ENCODE results near the gene XG.
"Not testable (repeated sequence)": the region's sequence is repeated elsewhere in the genome, so short reads cannot be mapped to it uniquely, and the experiment has no call there.

XG gene

GRCh38 chrX:2781698-2782097 is 29.9 kb downstream of the XG start:
- no peak for DNase-seq

DNA sequence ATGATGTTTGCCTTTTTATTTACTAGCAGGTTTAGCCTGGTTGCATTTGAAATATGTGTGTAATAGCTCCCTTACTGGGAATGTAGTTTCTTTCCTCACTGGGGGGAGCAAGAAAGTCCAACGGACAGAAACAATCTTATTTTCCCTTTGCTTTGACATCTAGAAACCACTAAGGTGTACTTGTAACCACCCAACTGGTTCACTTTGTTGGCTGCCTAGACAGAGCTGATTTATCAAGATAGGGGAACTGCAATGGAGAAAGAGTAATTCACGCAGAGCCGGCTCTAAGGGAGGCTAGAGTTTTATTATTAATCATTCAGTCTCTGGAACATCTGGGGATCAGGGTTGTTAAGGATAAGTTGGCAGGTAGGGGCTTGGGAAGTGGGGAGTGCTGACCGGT is 30.3 kb downstream of the XG start:
- DNase-seq, result no peak

- DNase-seq, result no peak
Observed at GRCh38 chrX:2782778-2783177, 30.9 kb downstream of the XG start.

GRCh38 chrX:2784026-2784425 is 32.2 kb downstream of the XG start:
- no peak for DNase-seq

GRCh38 chrX:2785538-2785937 is 33.7 kb downstream of the XG start:
- no peak for DNase-seq

DNA sequence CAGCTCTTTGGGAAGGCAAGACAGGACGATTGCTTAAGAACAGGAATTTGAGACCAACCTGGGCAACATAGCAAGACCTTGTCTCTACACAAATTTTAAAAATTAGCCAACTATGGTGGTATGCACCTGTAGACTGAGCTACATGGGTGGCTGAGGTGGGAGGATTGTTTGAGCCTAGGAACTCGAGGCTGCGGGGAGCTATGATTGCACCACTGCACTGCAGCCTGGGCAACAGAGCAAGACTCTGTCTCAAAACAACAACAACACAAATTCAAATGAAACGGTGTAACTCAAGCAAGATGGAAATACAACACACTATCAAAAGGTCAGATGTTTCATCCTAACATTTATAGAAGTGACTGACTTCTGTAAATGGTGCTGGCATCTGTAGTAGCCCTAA is 37.1 kb downstream of the XG start:
- DNase-seq, result no peak

DNA sequence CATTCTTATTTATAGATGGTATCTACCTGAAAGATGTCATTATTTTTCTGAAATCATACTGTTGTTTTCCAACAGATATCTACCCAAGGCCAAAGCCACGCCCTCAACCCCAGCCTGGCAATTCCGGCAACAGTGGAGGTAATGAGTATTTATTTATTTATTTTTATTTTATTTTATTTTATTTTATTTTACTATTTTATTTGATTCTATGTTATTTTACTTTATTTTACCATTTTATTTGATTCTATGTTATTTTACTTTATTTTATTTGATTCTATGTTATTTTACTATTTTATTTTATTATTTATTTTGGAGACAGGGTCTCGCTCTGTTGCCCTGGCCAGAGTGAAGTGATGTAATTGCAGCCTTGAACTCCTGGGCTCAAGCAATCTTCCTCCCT is 37.7 kb downstream of the XG start:
- no peak for DNase-seq

DNA sequence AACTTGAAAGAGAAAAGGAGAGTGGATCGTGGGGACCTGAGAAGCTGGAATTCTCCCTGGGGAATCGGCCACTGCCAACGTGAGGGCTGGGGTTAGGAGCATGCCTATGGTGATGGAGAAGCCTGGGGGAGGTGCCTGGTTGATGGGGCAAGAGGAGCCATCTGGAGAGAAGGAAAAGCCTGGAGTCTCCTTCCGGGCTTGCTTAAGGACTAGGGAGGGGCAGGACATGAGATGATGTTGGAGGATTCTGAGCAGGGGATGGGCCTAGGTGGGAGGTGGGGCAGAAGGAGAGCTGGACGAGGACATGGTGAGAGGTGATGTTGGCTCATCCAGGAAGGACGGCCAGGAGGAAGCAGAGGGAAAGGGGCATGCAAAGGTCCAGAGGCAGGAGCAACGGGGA is 41.9 kb downstream of the XG start:
- no peak for DNase-seq

GRCh38 chrX:2794336-2794735 is 42.5 kb downstream of the XG start:
- DNase-seq, result no peak

DNA sequence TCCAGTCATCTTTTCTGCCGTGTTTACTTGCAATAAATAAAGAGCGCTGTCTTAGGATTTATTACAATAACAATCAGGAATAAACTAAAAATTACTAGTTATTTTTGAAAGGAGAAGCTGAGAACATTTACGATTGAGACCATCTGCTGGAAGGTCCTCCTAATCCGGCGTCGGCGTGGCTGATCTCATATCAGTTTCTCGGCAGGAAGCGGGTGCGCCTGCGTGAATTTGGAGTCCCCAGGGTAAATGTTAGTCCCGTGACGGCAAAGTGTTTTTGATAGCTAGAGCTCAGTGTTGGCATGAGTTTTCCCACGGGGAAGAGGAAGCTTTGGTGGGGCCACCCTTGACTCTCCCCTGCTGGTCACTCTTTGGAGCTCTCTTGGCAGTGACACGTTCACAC is 45.0 kb downstream of the XG start:
- DNase-seq, result not testable (repeated sequence)

DNA sequence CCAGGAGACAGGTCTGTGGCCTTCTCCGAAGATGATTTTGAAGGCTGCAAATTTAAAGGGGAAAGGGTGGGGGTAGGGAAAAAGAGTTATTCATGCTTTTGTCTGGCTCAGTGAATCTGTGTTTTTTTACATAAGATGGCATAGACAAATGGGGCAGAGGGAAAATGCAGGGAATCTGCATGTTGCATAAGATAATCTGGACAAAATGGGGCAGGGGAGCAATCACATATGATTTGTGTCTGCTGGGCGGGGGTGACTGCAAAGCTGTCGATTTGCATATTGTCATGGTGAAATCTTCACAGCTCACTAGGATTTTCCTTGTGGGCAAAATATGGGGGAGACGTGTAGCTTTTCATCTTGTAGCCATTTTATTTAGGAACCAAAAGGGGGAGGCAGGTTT is 47.5 kb downstream of the XG start:
- DNase-seq, result no peak

DNA sequence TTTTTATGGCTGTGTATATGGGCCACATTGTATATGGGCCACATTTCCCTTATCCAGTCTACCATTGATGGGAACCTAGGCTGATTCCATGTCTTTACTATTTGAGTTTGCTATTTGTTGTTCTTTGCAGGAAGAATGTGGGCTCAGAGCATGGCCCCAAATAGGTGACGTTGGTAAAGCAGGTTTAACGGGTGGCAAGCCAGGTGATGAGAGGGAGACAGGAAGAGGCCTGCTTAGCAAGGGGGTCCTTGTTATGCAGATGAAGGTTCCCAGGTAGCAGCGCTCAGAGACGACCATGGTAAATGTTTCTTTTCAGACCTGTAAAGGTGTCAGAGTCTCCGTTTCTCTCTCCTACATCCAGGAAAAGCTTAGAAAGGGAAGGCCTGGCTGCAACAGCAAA is 48.1 kb downstream of the XG start:
- DNase-seq, result not testable (repeated sequence)

- DNase-seq, result no peak
Observed at GRCh38 chrX:2801223-2801622, 49.4 kb downstream of the XG start.

GRCh38 chrX:2802376-2803090 is 50.7 kb downstream of the XG start:
- DNase-seq, result not testable (repeated sequence)

DNA sequence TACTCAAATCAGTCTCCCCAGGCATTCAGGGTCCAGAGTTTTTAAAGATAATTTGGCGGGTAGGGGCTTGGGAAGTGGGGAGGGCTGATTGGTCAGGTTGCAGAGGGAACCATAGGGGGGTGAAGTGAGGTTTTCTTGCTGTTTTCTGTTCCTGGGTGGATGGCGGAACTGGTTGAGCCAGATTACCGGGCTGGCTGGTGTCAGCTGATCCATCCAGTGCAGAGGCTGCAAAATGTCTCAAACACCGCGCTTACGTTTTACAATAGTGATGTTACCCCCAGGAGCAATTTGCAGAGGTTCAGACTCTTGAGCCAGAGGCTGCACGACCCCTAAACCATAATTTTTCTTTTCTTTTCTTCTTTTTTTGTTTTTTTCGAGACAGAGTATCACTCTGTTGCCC is 51.6 kb downstream of the XG start:
- not testable (repeated sequence) for DNase-seq

- not testable (repeated sequence) for DNase-seq
Observed at GRCh38 chrX:2804106-2804843, 52.4 kb downstream of the XG start.

DNA sequence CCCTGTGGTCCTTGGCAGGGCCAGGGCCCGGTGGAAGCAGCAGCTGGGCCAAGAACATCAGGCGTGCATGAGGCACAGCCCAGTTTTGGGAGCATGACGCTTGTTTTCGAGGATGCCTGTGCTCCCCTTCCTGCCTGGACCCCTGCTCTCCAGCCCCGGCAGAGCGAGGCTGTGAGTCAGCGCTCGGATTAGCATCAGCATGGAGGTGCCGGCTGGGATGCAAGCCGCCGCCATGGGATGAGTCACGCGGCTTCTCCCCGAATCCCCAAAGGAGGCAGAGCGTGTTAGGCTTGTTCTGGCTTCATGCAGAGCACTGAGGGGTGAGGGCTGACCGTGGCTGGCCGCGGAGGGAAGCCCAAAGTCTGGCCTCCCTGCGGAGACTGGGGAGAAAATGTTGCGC is 53.0 kb downstream of the XG start:
- DNase-seq, result not testable (repeated sequence)

- no peak for DNase-seq
Observed at GRCh38 chrX:2811271-2811670, 59.4 kb downstream of the XG start.

DNA sequence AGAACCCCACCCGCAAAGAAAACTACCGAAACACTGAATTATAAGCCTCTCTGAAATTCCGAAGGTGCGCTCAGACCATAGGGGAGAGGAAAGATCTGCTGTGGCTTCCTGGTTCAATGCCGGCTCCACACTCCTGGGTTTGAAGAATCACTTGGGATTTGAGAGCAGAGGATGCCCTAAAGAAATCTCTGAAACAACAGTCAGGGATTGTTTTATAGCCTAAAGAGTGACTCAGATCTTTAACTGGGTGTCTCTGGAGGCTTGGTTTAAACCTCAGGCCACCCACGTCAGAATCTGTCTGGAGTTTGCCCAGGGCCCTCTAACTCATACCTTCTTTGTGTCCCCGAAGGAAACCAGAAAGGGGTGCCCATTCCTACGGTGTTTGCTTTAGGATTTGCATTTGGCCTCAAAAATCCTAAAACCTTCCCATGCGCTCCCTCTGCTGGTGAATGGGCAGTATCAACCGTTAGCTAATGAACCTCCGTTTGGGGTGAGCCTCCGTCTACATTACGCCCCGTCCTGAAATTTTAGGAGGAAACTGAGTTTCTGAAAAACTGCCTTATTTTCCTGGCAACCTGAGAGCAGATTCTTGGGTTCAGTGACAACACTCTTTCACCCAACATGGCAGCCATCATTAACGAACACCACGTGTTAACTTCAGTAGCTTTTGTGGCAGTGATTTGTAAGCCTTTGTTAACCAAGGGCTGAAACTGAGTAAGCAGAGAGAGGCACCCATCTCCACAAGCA is 60.5 kb downstream of the XG start:
- peak; percentile 31 for DNase-seq

- DNase-seq, result no peak
Observed at GRCh38 chrX:2817036-2817435, 65.2 kb downstream of the XG start.

DNA sequence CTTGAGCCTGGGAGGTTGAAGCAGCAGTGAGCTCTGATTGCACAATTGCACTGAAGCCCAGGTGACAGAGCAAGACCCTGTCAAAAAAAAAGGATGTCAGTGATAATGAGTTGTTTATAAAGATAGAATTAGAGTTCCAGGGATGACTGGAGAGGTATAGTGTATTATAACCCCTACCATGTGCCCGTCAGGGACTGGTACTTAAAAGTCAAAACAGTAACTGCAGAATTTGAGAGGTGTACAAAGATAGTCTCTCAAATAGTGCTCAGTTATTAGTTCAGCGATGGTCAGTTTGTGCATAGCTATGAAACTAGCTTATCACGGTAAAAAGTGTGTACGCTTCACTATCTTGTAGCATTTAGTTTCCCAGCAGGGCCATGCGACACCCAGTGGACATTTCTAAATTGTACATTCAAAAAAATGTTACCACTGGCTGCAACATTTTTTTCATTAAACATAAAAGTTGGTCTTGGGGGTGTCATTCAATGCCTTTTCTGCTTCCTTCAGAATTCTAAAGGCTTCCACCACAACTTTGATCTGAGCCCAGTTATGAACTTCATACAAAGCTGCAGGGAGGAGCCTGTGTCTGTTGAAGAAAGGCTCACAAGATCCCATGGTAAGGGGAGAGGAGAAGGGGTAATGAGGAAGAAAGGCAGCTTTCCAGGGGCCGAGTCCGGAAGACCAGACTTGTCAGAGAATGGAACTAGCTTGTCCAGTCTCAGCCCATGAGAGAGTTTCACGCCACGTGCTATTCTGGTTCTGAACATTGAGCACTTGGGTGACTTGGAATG is 67.7 kb downstream of the XG start:
- DNase-seq, result no peak

GRCh38 chrX:2820136-2820771 is 68.4 kb downstream of the XG start:
- no peak for DNase-seq
